ENCODE results near the gene ZNF638. TPM values are rescaled to one million over a fixed set of nuclear protein-coding genes. Genes with fewer than 3 reads are reported as not detected.

The ZNF638 gene
- total and polyA plus RNA-seq, 9 of the 15 experiments (the other 6 are each of a cell fraction or from before 2014, with no cell fraction given): 53.3 to 165 (median 98.8) TPM

DNA sequence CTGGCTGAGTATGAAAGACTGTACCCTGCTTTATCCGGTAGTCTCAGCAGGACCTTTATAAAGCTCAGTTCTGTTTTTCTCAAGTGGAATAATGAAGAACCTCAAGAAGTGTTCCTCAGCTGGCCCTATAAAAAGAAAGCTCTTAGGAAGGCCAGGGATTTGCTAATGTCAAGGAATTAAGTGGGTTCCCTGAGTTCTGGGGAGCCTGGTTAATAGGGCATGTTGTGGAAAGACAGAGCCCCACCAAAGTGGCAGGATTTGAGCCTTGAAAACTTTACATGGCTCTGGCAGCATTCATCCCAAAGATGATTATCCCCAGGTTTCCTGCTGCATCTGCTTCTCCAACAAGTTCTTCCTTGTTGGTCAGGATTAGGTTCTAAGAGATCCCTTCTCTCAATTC is 114.9 kb downstream of the ZNF638 start:
- DNase-seq (ENCODE audit: extremely low read depth in 1 of 4, low spot score in 3 of 4): no peak
- no peaks in the 10 kb centered on the region for H3K36me3 ChIP-seq (ENCODE audit: control insufficient read depth, insufficient read depth, low read length)
- H3K4me3 ChIP-seq: no peak overlapping the region
- ATAC-seq: no peak
- POLR2A ChIA-PET: interaction anchor here (1.0 kb wide), 1 partner anchor 14 kb away, joined by 3 read pairs; no protein-coding TSS in a partner anchor
- H4K20me1 ChIP-seq (replicated peaks; ENCODE audit: control insufficient read depth, insufficient read depth, low read length): no peaks in the 10 kb centered on the region
- in situ Hi-C loops (cut with MboI) (no loop called here), intact Hi-C loops (cut with micrococcal nuclease) (no loop called here)
- no TSS peak for BruUV-seq (replicated peaks)
- no peak overlapping the region for H3K27ac ChIP-seq (ENCODE audit: extremely low read depth, low read depth, low read length)
- 53% methylated on average over 1 of the region's 1 CpG for WGBS (ENCODE audit: insufficient coverage, low coverage, missing lambda C conversion rate)
- no peak for FAIRE-seq
- H3K9me3 ChIP-seq (replicated peaks; ENCODE audit: control insufficient read depth, insufficient read depth, low read depth, low read length): no peaks in the 10 kb centered on the region
- H3K9ac ChIP-seq (ENCODE audit: insufficient read depth in 1 of 2, low read depth in 2 of 2, low read length in 2 of 2): no peak overlapping the region
- no peak overlapping the region for H3K4me2 ChIP-seq (ENCODE audit: insufficient read depth, low read length)
- no peaks in the 10 kb centered on the region for H3K79me2 ChIP-seq (ENCODE audit: control insufficient read depth, insufficient read depth, low read length)
- no peaks in the 10 kb centered on the region for H3K27me3 ChIP-seq (ENCODE audit: control insufficient read depth in 2 of 2, insufficient read depth in 2 of 2, low read length in 2 of 2)
- no peak overlapping the region for H2AFZ ChIP-seq (ENCODE audit: low read depth, low read length)
- H3K9me1 ChIP-seq (ENCODE audit: control insufficient read depth, insufficient read depth, low read length): no peaks in the 10 kb centered on the region
- H3K4me1 ChIP-seq (replicated peaks in 1 of 2; ENCODE audit: control insufficient read depth in 2 of 2, insufficient read depth in 2 of 2, low read length in 2 of 2): no peaks in the 10 kb centered on the region
- CTCF ChIA-PET (ENCODE audit: low intra/inter-chr PET ratio): no interaction called here
- TF ChIP-seq RBBP5 (IDR thresholded peaks at IDR 0.05; ENCODE audit: borderline replicate concordance, insufficient read depth, low read length, poor library complexity, severe bottlenecking): no peak
- TF ChIP-seq ZFP36 (IDR thresholded peaks at IDR 0.05; ENCODE audit: low read depth, low read length, partially characterized antibody): no peak
- no peak for TF ChIP-seq EZH2 (IDR thresholded peaks at IDR 0.05; ENCODE audit: borderline replicate concordance, low read depth, low read length)
- TF ChIP-seq POLR3G (IDR thresholded peaks at IDR 0.05; ENCODE audit: extremely low read depth, insufficient read length, insufficient replicate concordance): no peak
- no peak for TF ChIP-seq ETV6 (IDR thresholded peaks at IDR 0.05; ENCODE audit: borderline replicate concordance in 1 of 2, low read depth in 2 of 2, low read length in 1 of 2)
- TF ChIP-seq ETV6 (CRISPR knock-in tag; IDR thresholded peaks at IDR 0.05; ENCODE audit: borderline replicate concordance): no peak
- TF ChIP-seq ZNF263 (CRISPR knock-in tag; IDR thresholded peaks at IDR 0.05; ENCODE audit: borderline replicate concordance): no peak
- TF ChIP-seq, protein P1, sequence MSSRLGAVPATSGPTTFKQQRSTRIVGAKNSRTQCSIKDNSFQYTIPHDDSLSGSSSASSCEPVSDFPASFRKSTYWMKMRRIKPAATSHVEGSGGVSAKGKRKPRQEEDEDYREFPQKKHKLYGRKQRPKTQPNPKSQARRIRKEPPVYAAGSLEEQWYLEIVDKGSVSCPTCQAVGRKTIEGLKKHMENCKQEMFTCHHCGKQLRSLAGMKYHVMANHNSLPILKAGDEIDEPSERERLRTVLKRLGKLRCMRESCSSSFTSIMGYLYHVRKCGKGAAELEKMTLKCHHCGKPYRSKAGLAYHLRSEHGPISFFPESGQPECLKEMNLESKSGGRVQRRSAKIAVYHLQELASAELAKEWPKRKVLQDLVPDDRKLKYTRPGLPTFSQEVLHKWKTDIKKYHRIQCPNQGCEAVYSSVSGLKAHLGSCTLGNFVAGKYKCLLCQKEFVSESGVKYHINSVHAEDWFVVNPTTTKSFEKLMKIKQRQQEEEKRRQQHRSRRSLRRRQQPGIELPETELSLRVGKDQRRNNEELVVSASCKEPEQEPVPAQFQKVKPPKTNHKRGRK (tag; IDR thresholded peaks at IDR 0.05): no peak
- TF ChIP-seq PTRF (tag; IDR thresholded peaks at IDR 0.05): no peak
- TF ChIP-seq ZBTB1 (CRISPR knock-in tag; IDR thresholded peaks at IDR 0.05; ENCODE audit: borderline replicate concordance, low read depth): no peak
- no peak for TF ChIP-seq SP2 (IDR thresholded peaks at IDR 0.05; ENCODE audit: extremely low read depth, low read depth, low read length, poor library complexity, severe bottlenecking)

All from K562 (cell line).